ENCODE measurements around the gene PRKAR1B.

The PRKAR1B gene

GRCh38 chr7:573269-573932 is 153.7 kb downstream of the PRKAR1B start:
- no peaks in the 10 kb centered on the region for H3K27me3 ChIP-seq (replicated peaks; ENCODE audit: control insufficient read depth, insufficient read depth, low read length)
- H3K36me3 ChIP-seq (ENCODE audit: control insufficient read depth, insufficient read depth, low read length, severe bottlenecking), result no peaks in the 10 kb centered on the region
- H3K4me3 ChIP-seq (ENCODE audit: low read length), result no peak overlapping the region
- H3K4me1 ChIP-seq (ENCODE audit: control insufficient read depth, insufficient read depth, low read length), result peaks cover 2% of the 10 kb centered on the region
- no peaks in the 10 kb centered on the region for H3K9me3 ChIP-seq (ENCODE audit: control insufficient read depth, low read length)
- no peak overlapping the region for H3K9ac ChIP-seq (ENCODE audit: low read length)
- DNase-seq (ENCODE audit: low read depth), result no peak

- Histone ChIP-seq H3K4me3 (ENCODE audit: low read length) (no peak overlapping the region), H3K9me3 (ENCODE audit: control insufficient read depth, low read length) (no peaks in the 10 kb centered on the region), H3K4me1 (ENCODE audit: control insufficient read depth, insufficient read depth, low read length) (peaks cover 4% of the 10 kb centered on the region), H3K36me3 (ENCODE audit: control insufficient read depth, insufficient read depth, low read length, severe bottlenecking) (no peaks in the 10 kb centered on the region), H3K9ac (ENCODE audit: low read length) (no peak overlapping the region), H3K27me3 (replicated peaks; ENCODE audit: control insufficient read depth, insufficient read depth, low read length) (no peaks in the 10 kb centered on the region)
- DNase-seq (ENCODE audit: low read depth), result no peak
These were observed 154.4 kb downstream of the PRKAR1B start for GRCh38 chr7:572416-573268.

- Histone ChIP-seq H3K9me3 (ENCODE audit: control insufficient read depth, low read length) (no peaks in the 10 kb centered on the region), H3K36me3 (ENCODE audit: control insufficient read depth, insufficient read depth, low read length, severe bottlenecking) (no peaks in the 10 kb centered on the region), H3K9ac (ENCODE audit: low read length) (no peak overlapping the region), H3K27me3 (replicated peaks; ENCODE audit: control insufficient read depth, insufficient read depth, low read length) (no peaks in the 10 kb centered on the region), H3K4me3 (ENCODE audit: low read length) (no peak overlapping the region), H3K4me1 (ENCODE audit: control insufficient read depth, insufficient read depth, low read length) (peaks cover 4% of the 10 kb centered on the region)
- DNase-seq (ENCODE audit: low read depth), result no peak
These were observed 155.2 kb downstream of the PRKAR1B start for GRCh38 chr7:571718-572415.

- Histone ChIP-seq H3K4me3 (ENCODE audit: low read length) (no peak overlapping the region), H3K36me3 (ENCODE audit: control insufficient read depth, insufficient read depth, low read length, severe bottlenecking) (no peaks in the 10 kb centered on the region), H3K27me3 (replicated peaks; ENCODE audit: control insufficient read depth, insufficient read depth, low read length) (no peaks in the 10 kb centered on the region), H3K9me3 (ENCODE audit: control insufficient read depth, low read length) (no peaks in the 10 kb centered on the region), H3K9ac (ENCODE audit: low read length) (no peak overlapping the region), H3K4me1 (ENCODE audit: control insufficient read depth, insufficient read depth, low read length) (peaks cover 4% of the 10 kb centered on the region)
- DNase-seq (ENCODE audit: low read depth), result no peak
These were observed 155.9 kb downstream of the PRKAR1B start for GRCh38 chr7:571096-571717.

GRCh38 chr7:570801-571070 is 156.3 kb downstream of the PRKAR1B start:
- peaks cover 4% of the 10 kb centered on the region for H3K4me1 ChIP-seq (ENCODE audit: control insufficient read depth, insufficient read depth, low read length)
- DNase-seq (ENCODE audit: low read depth), result no peak

GRCh38 chr7:569996-570800 is 156.9 kb downstream of the PRKAR1B start:
- no peaks in the 10 kb centered on the region for H3K27me3 ChIP-seq (replicated peaks; ENCODE audit: control insufficient read depth, insufficient read depth, low read length)

More at GRCh38 chr7:570801-571070, 156.3 kb downstream of the PRKAR1B start:
- H3K36me3 ChIP-seq (ENCODE audit: control insufficient read depth, insufficient read depth, low read length, severe bottlenecking), result no peaks in the 10 kb centered on the region
- no peak overlapping the region for H3K4me3 ChIP-seq (ENCODE audit: low read length)
- no peak overlapping the region for H3K9ac ChIP-seq (ENCODE audit: low read length)
- no peaks in the 10 kb centered on the region for H3K9me3 ChIP-seq (ENCODE audit: control insufficient read depth, low read length)
- H3K27me3 ChIP-seq (replicated peaks; ENCODE audit: control insufficient read depth, insufficient read depth, low read length), result no peaks in the 10 kb centered on the region

GRCh38 chr7:569071-569855 is 157.8 kb downstream of the PRKAR1B start:
- no peaks in the 10 kb centered on the region for H3K9me3 ChIP-seq (ENCODE audit: control insufficient read depth, low read length)
- no peak for DNase-seq (ENCODE audit: low read depth)
- H3K27me3 ChIP-seq (replicated peaks; ENCODE audit: control insufficient read depth, insufficient read depth, low read length), result no peaks in the 10 kb centered on the region
- peaks cover 4% of the 10 kb centered on the region for H3K4me1 ChIP-seq (ENCODE audit: control insufficient read depth, insufficient read depth, low read length)
- no peak overlapping the region for H3K4me3 ChIP-seq (ENCODE audit: low read length)
- H3K9ac ChIP-seq (ENCODE audit: low read length), result no peak overlapping the region
- no peaks in the 10 kb centered on the region for H3K36me3 ChIP-seq (ENCODE audit: control insufficient read depth, insufficient read depth, low read length, severe bottlenecking)

More at GRCh38 chr7:569996-570800, 156.9 kb downstream of the PRKAR1B start:
- Histone ChIP-seq H3K36me3 (ENCODE audit: control insufficient read depth, insufficient read depth, low read length, severe bottlenecking) (no peaks in the 10 kb centered on the region), H3K9ac (ENCODE audit: low read length) (no peak overlapping the region), H3K4me1 (ENCODE audit: control insufficient read depth, insufficient read depth, low read length) (peaks cover 4% of the 10 kb centered on the region), H3K4me3 (ENCODE audit: low read length) (no peak overlapping the region), H3K9me3 (ENCODE audit: control insufficient read depth, low read length) (no peaks in the 10 kb centered on the region)
- no peak for DNase-seq (ENCODE audit: low read depth)

GRCh38 chr7:568031-568951 is 158.8 kb downstream of the PRKAR1B start:
- Histone ChIP-seq H3K4me3 (ENCODE audit: low read length) (no peak overlapping the region), H3K9me3 (ENCODE audit: control insufficient read depth, low read length) (no peaks in the 10 kb centered on the region), H3K36me3 (ENCODE audit: control insufficient read depth, insufficient read depth, low read length, severe bottlenecking) (no peaks in the 10 kb centered on the region), H3K9ac (ENCODE audit: low read length) (no peak overlapping the region), H3K4me1 (ENCODE audit: control insufficient read depth, insufficient read depth, low read length) (peaks cover 4% of the 10 kb centered on the region), H3K27me3 (replicated peaks; ENCODE audit: control insufficient read depth, insufficient read depth, low read length) (no peaks in the 10 kb centered on the region)
- DNase-seq (ENCODE audit: low read depth), result peak; percentile 80

- peaks cover 4% of the 10 kb centered on the region for H3K4me1 ChIP-seq (ENCODE audit: control insufficient read depth, insufficient read depth, low read length)
- H3K9me3 ChIP-seq (ENCODE audit: control insufficient read depth, low read length), result no peaks in the 10 kb centered on the region
- H3K4me3 ChIP-seq (ENCODE audit: low read length), result no peak overlapping the region
- H3K9ac ChIP-seq (ENCODE audit: low read length), result no peak overlapping the region
- no peak for DNase-seq (ENCODE audit: low read depth)
- no peaks in the 10 kb centered on the region for H3K36me3 ChIP-seq (ENCODE audit: control insufficient read depth, insufficient read depth, low read length, severe bottlenecking)
- no peaks in the 10 kb centered on the region for H3K27me3 ChIP-seq (replicated peaks; ENCODE audit: control insufficient read depth, insufficient read depth, low read length)
These were observed 159.7 kb downstream of the PRKAR1B start for GRCh38 chr7:567305-567883.

Measured in adipocyte (in vitro differentiated cells).